Astrocyte of the spinal cord (primary cell): Measurements from ENCODE around the gene FRYL.
A peak's percentile ranks its signal among the peaks of the same experiment; 100 is the strongest.
"Not testable (repeated sequence)": the region's sequence is repeated elsewhere in the genome, so short reads cannot be mapped to it uniquely, and the experiment has no call there.

Experiments
- DNase-seq: peaks from one replicate; pipeline ENCODE4 v3.0.0; 2011; ENCODE audit warnings: low read depth, low spot score
- H3K4me3 ChIP-seq: 2 replicates; pipeline ENCODE4 v1.5.1; 2011; ENCODE audit warnings: low read depth, mild to moderate bottlenecking, low read length, moderate library complexity
- CTCF ChIP-seq: IDR thresholded peaks from 2 replicates; pipeline ENCODE4 v1.5.1; 2012; ENCODE audit warnings: low read depth, mild to moderate bottlenecking, low read length, inconsistent platforms
- in situ Hi-C: cut with HindIII; loops from 2 replicates; pipeline ENCODE4 v1.10.0; 2017; ENCODE audit warnings: low sequenced_read_pairs

The FRYL gene

DNA sequence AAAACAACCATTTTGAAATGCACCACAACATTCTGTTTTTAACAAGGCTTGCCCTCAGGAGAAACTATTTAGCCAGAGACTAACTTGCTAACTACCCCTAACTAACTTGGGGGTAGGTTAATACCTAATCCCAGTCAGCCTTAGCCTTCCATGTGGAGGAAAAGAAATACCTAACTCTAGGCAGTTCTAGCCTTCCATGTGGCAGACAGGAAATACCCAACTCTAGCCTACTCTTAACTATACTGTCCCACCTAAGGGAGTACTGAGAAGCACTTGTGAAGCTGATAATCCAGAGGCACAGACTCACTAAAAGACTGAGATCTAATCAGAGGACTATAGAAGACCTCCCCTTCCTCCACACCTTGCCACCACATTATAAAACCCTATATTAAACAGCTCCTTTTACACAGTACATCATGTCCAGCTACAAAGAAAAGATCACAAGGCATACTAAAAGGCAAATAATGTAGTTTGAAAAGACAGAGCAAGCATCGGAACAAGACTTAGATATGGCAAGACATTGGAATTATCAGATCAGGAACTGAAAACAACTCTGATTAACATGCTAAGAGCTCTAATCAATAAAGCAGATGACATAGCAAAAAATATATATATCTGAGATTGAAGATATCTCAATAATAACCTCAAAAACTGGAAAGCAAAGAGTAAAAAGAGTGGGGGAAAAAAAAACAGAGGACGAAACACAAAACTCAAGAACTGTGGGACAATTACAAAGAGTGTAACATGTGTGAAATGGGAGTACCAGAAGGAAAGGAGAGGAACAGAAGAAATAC lies 52.2 kb downstream of the FRYL start:
- no peak for TF ChIP-seq CTCF
- H3K4me3 ChIP-seq, result no peak overlapping the region
- DNase-seq, result no peak
- in situ Hi-C loops, result no loop called here

- DNase-seq, result no peak
- no peak overlapping the region for H3K4me3 ChIP-seq
- in situ Hi-C loops, result no loop called here
- TF ChIP-seq CTCF, result no peak
These were observed 54.7 kb downstream of the FRYL start for GRCh38 chr4:48725414-48725813.

GRCh38 chr4:48722509-48723446 lies 57.3 kb downstream of the FRYL start:
- no peak for TF ChIP-seq CTCF
- no peak overlapping the region for H3K4me3 ChIP-seq
- in situ Hi-C loops, result no loop called here
- peak; percentile 45 for DNase-seq

- no peak for TF ChIP-seq CTCF
- in situ Hi-C loops, result no loop called here
- no peak overlapping the region for H3K4me3 ChIP-seq
- DNase-seq, result no peak
These were observed 59.6 kb downstream of the FRYL start for GRCh38 chr4:48720459-48720858.

GRCh38 chr4:48718818-48719465 lies 61.1 kb downstream of the FRYL start:
- no peak for DNase-seq
- in situ Hi-C loops, result no loop called here
- no peak overlapping the region for H3K4me3 ChIP-seq
- TF ChIP-seq CTCF, result no peak

DNA sequence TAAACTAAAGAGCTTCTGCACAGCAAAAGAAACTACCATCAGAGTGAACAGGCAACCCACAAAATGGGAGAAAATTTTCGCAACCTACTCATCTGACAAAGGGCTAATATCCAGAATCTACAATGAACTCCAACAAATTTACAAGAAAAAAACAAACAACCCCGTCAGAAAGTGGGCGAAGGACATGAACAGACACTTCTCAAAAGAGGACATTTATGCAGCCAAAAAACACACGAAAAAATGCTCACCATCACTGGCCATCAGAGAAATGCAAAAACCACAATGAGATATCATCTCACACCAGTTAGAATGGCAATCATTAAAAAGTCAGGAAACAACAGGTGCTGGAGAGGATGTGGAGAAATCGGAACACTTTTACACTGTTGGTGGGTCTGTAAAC lies 63.8 kb downstream of the FRYL start:
- in situ Hi-C loops, DNase-seq, H3K4me3 ChIP-seq: not testable (repeated sequence)
